Measurements from ENCODE around the gene CHST1. TPM values are rescaled to one million over a fixed set of nuclear protein-coding genes. Genes with fewer than 3 reads are reported as not detected.

The CHST1 gene
- total RNA-seq, 3 donors from 2014 or later (not counting 1 experiment from before 2014, with no cell fraction given), result not detected

GRCh38 chr11:45708887-45709663 is 43.7 kb upstream of the CHST1 start:
- H3K27me3 ChIP-seq (ENCODE audit: control insufficient read depth, insufficient read depth, low read length), result no peaks in the 10 kb centered on the region
- no peaks in the 10 kb centered on the region for H3K36me3 ChIP-seq (ENCODE audit: control insufficient read depth, insufficient read depth, low read length)
- no peaks in the 10 kb centered on the region for H3K9me3 ChIP-seq (ENCODE audit: control insufficient read depth, insufficient read depth, low read length)
- Mint-ChIP-seq H3K36me3 (no peaks in the 10 kb centered on the region), H3K4me1 (no peaks in the 10 kb centered on the region), H3K9me3 (no peaks in the 10 kb centered on the region), H3K4me3 (no peak overlapping the region), H3K27me3 (ENCODE audit: low read depth in 2 of 2) (peaks cover 41 to 70% of the 10 kb centered on the region in 2 donors), H3K27ac (no peak overlapping the region)
- 70% methylated on average over 4 of the region's 6 CpGs for WGBS (ENCODE audit: insufficient coverage)
- intact Hi-C loops (cut with micrococcal nuclease), result no loop called here
- DNase-seq (no peak), ATAC-seq (no peak)
- no peak for TF ChIP-seq CTCF (IDR thresholded peaks at IDR 0.05)
- H3K4me1 ChIP-seq (ENCODE audit: control insufficient read depth, insufficient read depth, low read length), result no peaks in the 10 kb centered on the region
- no peak overlapping the region for H3K4me3 ChIP-seq (ENCODE audit: low read length)
- H3K27ac ChIP-seq (ENCODE audit: low read length), result no peak overlapping the region

GRCh38 chr11:45704635-45705034 is 39.2 kb upstream of the CHST1 start:
- no peaks in the 10 kb centered on the region for H3K36me3 Mint-ChIP-seq
- Histone ChIP-seq H3K36me3 (ENCODE audit: control insufficient read depth, insufficient read depth, low read length) (no peaks in the 10 kb centered on the region), H3K27ac (ENCODE audit: low read length) (no peak overlapping the region), H3K4me3 (ENCODE audit: low read length) (no peak overlapping the region), H3K9me3 (ENCODE audit: control insufficient read depth, insufficient read depth, low read length) (no peaks in the 10 kb centered on the region), H3K4me1 (ENCODE audit: control insufficient read depth, insufficient read depth, low read length) (no peaks in the 10 kb centered on the region), H3K27me3 (ENCODE audit: control insufficient read depth, insufficient read depth, low read length) (no peaks in the 10 kb centered on the region)
- no peak overlapping the region for H3K4me3 Mint-ChIP-seq
- ATAC-seq, result no peak
- no peak for TF ChIP-seq CTCF (IDR thresholded peaks at IDR 0.05)
- WGBS (ENCODE audit: insufficient coverage), result 45% methylated on average over 2 of the region's 2 CpGs
- H3K27me3 Mint-ChIP-seq (ENCODE audit: low read depth in 2 of 2), result peaks cover 31 to 49% of the 10 kb centered on the region in 2 donors
- intact Hi-C loops (cut with micrococcal nuclease), result no loop called here
- no peaks in the 10 kb centered on the region for H3K4me1 Mint-ChIP-seq
- H3K9me3 Mint-ChIP-seq, result no peaks in the 10 kb centered on the region
- no peak for DNase-seq
- H3K27ac Mint-ChIP-seq, result no peak overlapping the region

GRCh38 chr11:45704133-45704532 is 38.7 kb upstream of the CHST1 start:
- H3K9me3 ChIP-seq (ENCODE audit: control insufficient read depth, insufficient read depth, low read length), result no peaks in the 10 kb centered on the region
- 79% methylated on average over 4 of the region's 4 CpGs for WGBS (ENCODE audit: insufficient coverage)
- ATAC-seq (no peak), DNase-seq (no peak)
- H3K27ac Mint-ChIP-seq, result no peak overlapping the region
- H3K4me3 ChIP-seq (ENCODE audit: low read length), result no peak overlapping the region
- TF ChIP-seq CTCF (IDR thresholded peaks at IDR 0.05), result no peak
- peaks cover 32 to 50% of the 10 kb centered on the region in 2 donors for H3K27me3 Mint-ChIP-seq (ENCODE audit: low read depth in 2 of 2)
- no peaks in the 10 kb centered on the region for H3K36me3 ChIP-seq (ENCODE audit: control insufficient read depth, insufficient read depth, low read length)
- no peaks in the 10 kb centered on the region for H3K36me3 Mint-ChIP-seq
- no peaks in the 10 kb centered on the region for H3K4me1 ChIP-seq (ENCODE audit: control insufficient read depth, insufficient read depth, low read length)
- H3K4me1 Mint-ChIP-seq, result no peaks in the 10 kb centered on the region
- no peak overlapping the region for H3K4me3 Mint-ChIP-seq
- no peak overlapping the region for H3K27ac ChIP-seq (ENCODE audit: low read length)
- H3K27me3 ChIP-seq (ENCODE audit: control insufficient read depth, insufficient read depth, low read length), result no peaks in the 10 kb centered on the region
- H3K9me3 Mint-ChIP-seq, result no peaks in the 10 kb centered on the region
- intact Hi-C loops (cut with micrococcal nuclease), result no loop called here

- Mint-ChIP-seq H3K36me3 (no peaks in the 10 kb centered on the region), H3K9me3 (no peaks in the 10 kb centered on the region), H3K4me1 (no peaks in the 10 kb centered on the region), H3K27ac (no peak overlapping the region), H3K27me3 (ENCODE audit: low read depth in 2 of 2) (peaks cover 25 to 38% of the 10 kb centered on the region in 2 donors), H3K4me3 (no peak overlapping the region)
- intact Hi-C loops (cut with micrococcal nuclease), result no loop called here
- Histone ChIP-seq H3K27ac (ENCODE audit: low read length) (no peak overlapping the region), H3K9me3 (ENCODE audit: control insufficient read depth, insufficient read depth, low read length) (no peaks in the 10 kb centered on the region), H3K36me3 (ENCODE audit: control insufficient read depth, insufficient read depth, low read length) (no peaks in the 10 kb centered on the region), H3K4me1 (ENCODE audit: control insufficient read depth, insufficient read depth, low read length) (no peaks in the 10 kb centered on the region), H3K27me3 (ENCODE audit: control insufficient read depth, insufficient read depth, low read length) (no peaks in the 10 kb centered on the region), H3K4me3 (ENCODE audit: low read length) (no peak overlapping the region)
- ATAC-seq (no peak), DNase-seq (no peak)
- WGBS (ENCODE audit: insufficient coverage), result 77% methylated on average over 4 of the region's 4 CpGs
- TF ChIP-seq CTCF (IDR thresholded peaks at IDR 0.05), result no peak
Observed at GRCh38 chr11:45702511-45702910, 37.1 kb upstream of the CHST1 start.
